HG03575 (cell line): ENCODE results near the gene TNNT1.

Experiments
- ATAC-seq: cut with Tn5 transposase; IDR thresholded peaks from one replicate; pipeline ENCODE4 v1.9.1; 2021; ENCODE audit not compliant: unreplicated experiment, insufficient number of reproducible peaks, low FRiP score; ENCODE audit errors: extremely low read depth

Gene TNNT1

DNA sequence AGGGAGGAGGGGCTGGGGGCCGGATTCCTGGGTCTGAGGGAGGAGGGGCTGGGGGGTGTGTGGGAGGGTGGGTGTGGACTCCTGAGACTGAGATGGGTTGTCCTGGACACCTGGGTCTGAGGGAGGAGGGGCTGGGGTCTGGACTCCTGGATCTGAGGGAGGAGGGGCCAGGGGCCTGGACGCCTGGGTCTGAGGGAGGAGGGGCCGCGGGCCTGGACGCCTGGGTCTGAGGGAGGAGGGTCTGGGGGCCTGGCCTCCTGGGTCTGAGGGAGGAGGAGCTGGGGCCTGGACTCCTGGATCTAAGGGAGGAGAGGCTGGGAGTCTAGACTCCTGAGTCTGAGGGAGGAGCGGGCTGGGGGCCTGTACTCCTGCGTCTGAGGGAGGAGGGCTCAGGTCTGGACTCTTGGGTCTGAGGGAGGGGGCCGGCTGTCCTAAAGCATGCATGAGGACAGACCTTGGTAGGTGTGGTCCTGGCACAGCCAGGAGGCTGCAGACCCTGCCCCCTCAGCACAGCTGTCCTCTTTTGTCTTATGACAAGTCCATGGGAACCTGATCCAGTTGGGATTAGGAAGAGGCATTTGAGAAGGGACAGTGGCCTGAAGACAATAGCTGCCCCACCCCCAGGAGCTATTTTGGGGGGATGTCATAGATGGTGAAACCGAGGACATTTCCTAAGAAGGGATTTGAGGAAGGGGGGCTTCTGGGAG, 1.3 kb downstream of the TNNT1 start:
- no peak for ATAC-seq

GRCh38 chr19:55146705-55147273, 2.2 kb downstream of the TNNT1 start:
- no peak for ATAC-seq

DNA sequence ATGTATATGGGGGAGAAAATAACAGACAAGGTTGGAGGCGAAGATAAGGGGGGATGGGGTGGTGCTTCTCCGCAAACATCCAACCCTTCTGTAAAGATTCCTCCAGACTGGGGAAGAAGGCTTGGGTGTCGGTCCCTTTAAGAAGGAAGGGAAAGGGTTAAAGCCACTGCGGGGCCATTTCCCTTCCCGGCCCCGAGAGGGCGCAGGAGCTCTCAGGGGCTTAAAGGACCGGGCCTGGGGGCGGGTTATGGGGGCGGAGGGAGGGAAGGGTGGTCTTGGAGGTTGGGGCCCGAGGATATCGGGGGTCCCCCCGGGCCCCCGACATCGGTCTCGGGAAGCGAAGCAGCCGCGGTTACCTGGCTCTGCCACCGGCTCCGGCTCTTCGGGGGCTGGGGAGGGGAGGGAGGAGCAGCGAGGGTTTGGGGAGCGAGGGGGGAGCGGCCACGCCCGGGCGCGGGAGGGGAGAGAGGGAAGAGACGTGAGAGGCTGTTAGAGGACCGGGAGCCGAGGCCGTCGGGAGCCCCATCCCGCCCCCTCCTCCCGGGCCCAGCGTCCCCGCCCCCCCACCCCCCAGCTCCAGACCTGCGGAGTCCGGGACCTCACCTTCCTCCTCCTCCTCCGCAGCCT, 2.8 kb downstream of the TNNT1 start:
- no peak for ATAC-seq

DNA sequence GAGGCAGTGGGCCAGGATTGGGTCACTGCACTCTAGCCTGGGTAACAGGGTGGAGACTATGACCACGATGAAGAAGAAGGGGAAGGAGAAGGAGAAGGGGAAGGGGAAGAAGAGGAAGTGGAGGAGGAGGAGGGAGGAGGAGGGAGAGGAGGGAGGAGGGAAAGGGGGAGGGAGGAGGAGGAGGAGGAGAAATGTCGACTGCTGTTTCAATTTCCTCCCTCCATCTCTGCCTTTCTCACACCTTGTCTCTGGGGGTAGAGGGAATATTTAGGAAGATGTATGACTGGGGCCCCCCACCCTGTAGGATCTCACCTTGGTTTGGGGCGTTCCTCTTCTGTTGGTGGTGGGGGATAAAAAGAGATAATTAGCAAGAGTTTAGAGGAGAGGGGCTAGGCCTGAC, 3.8 kb downstream of the TNNT1 start:
- no peak for ATAC-seq

DNA sequence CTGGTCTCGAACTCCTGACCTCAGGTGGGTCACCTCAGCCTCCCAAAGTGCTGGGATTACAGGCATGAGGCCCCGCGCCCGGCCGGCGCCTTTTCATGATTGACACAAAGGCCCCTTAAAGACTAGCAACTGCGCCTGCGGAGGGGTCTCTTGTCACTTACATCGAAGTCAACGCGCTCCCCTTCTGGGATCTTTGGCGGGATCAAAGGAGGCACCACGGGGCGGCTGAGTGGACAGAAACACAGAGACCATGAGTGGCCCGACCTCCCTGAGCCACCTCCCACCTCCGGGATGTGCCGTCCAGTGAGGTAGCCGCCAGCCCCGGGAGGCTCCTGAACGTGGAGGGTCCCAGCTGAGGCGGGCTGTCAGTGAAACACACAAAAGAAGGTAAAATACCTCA, 7.3 kb downstream of the TNNT1 start:
- ATAC-seq: no peak

GRCh38 chr19:55137915-55138314, 11.1 kb downstream of the TNNT1 start:
- no peak for ATAC-seq

DNA sequence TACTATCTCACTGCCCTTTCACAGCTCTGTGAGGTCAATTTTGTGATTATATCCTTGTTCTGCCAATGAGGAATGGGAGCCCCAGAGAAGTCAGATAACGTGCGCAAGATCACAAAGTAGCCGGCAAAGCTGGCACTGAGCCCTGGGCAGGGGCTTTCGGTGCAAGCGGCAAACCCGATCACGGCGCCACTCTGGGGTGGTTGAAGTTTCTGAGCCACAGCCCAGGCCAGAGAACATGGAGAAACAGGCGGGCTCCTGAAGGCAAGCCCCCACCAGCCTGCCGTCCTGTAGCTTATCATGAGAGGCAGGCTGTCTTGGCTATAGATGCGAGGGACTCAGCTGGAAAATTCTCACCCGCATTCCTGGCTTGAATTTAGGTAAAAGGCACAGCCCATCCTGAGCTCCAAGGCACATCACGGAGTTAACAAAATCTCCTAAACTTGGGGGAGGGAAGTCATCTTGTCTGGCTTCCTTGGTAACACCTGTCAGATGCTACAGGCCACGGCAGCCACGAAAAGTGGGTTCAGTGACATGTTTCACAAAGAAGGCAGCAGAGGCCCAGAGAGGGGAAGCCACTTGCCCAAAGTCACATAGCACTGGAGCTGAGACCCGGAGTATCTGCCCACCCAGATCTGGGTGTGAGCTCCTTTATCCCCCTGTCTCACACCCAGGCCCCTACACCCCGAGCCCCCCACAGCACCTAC, 12.5 kb downstream of the TNNT1 start:
- no peak for ATAC-seq

- no peak for ATAC-seq
These were observed 14.3 kb downstream of the TNNT1 start for GRCh38 chr19:55134736-55135135.

GRCh38 chr19:55133639-55134444, 15.2 kb downstream of the TNNT1 start:
- ATAC-seq: no peak

- no peak for ATAC-seq
These were observed 16.4 kb downstream of the TNNT1 start for GRCh38 chr19:55132453-55133129.

GRCh38 chr19:55131421-55131820, 17.6 kb downstream of the TNNT1 start:
- ATAC-seq: no peak

- no peak for ATAC-seq
These were observed 30.0 kb downstream of the TNNT1 start for GRCh38 chr19:55119053-55119452.

DNA sequence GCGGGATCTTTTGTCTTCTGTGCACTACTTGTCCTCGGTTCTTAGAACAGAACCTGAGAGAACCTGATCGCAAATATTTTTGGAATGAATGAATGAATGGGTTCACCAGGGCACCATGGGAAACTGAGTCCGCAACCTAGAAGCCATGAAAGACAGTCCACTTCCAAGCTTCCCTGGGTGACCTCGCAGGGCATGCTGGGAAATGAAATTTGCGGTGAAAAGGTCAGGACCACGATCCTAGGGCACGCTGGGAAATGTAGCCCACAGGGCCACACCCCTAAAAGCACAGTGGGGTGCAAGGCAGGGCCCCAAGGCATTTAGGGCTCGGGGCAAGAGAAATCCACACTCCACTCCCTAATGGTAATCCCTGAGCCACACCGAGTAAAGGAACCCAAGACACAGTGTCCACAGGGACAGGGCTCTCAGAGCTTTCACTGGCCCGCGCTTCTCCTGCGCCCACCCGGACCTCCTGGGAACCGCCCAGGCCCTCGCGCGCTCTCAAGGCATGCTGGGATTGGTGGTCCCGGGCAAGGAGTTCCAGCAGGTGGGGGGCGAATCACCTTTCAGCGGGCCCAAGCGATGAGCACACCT, 30.5 kb downstream of the TNNT1 start:
- no peak for ATAC-seq

- ATAC-seq: peak; percentile 62
These were observed 31.2 kb downstream of the TNNT1 start for GRCh38 chr19:55117663-55118391.

GRCh38 chr19:55116859-55117662, 31.9 kb downstream of the TNNT1 start, which contains the start of gene PPP1R12C:
Gene PPP1R12C (minus strand): TSS chr19:55117637. CDS start chr19:55117543, 94 bp downstream.
- ATAC-seq: no peak

- no peak for ATAC-seq
These were observed 32.7 kb downstream of the TNNT1 start for GRCh38 chr19:55116232-55116858.
